ENCODE data around the gene MLLT10. TPM values are rescaled to one million over a fixed set of nuclear protein-coding genes. Genes with fewer than 3 reads are reported as not detected.

MLLT10 gene
- total RNA-seq, 1 donor from 2014 or later, result 61.3 TPM

DNA sequence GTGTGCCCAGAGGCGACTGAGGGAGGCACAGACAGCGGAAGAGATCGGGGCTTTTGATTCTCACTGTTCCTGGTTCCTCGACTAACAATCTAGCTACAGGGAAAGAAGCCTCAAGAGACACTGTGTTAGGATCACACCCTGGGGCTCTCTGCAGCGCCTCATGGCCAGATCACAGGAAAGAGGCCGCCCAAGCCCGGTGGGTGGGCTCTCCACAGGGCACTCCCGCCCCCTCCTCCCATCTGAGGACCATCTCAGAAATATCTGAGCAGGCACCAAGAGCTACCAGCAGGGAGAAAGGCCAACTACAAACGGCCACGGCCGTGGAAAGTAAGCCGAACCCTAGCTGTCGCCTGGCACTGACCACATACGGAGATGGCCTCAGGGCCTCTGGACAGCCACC is 224.2 kb downstream of the MLLT10 start:
- no peak for DNase-seq (ENCODE audit: low spot score)
- Histone ChIP-seq H2AFZ (replicated peaks) (no peak overlapping the region), H3K36me3 (no peaks in the 10 kb centered on the region), H3K9ac (no peak overlapping the region), H3K27ac (no peak overlapping the region), H3K79me2 (ENCODE audit: low read depth) (no peaks in the 10 kb centered on the region), H4K20me1 (ENCODE audit: low read depth) (no peaks in the 10 kb centered on the region), H3K4me1 (peaks cover 24% of the 10 kb centered on the region), H3K27me3 (no peaks in the 10 kb centered on the region), H3F3A (ENCODE audit: low read depth) (peaks cover 6% of the 10 kb centered on the region), H3K4me2 (no peak overlapping the region), H3K4me3 (no peak overlapping the region), H3K9me3 (ENCODE audit: low read depth) (no peaks in the 10 kb centered on the region)
- no peak overlapping the region for H3K27ac Mint-ChIP-seq
- no peak overlapping the region for H3K4me3 Mint-ChIP-seq
- H3K27me3 Mint-ChIP-seq (ENCODE audit: insufficient read depth, low read depth), result peaks cover 2% of the 10 kb centered on the region
- H3K36me3 Mint-ChIP-seq, result peaks cover 18% of the 10 kb centered on the region
- peaks cover 30% of the 10 kb centered on the region for H3K4me1 Mint-ChIP-seq
- no peaks in the 10 kb centered on the region for H3K9me3 Mint-ChIP-seq
- no peak for TF ChIP-seq EZH2 (IDR thresholded peaks at IDR 0.05)
- TF ChIP-seq, protein P1, sequence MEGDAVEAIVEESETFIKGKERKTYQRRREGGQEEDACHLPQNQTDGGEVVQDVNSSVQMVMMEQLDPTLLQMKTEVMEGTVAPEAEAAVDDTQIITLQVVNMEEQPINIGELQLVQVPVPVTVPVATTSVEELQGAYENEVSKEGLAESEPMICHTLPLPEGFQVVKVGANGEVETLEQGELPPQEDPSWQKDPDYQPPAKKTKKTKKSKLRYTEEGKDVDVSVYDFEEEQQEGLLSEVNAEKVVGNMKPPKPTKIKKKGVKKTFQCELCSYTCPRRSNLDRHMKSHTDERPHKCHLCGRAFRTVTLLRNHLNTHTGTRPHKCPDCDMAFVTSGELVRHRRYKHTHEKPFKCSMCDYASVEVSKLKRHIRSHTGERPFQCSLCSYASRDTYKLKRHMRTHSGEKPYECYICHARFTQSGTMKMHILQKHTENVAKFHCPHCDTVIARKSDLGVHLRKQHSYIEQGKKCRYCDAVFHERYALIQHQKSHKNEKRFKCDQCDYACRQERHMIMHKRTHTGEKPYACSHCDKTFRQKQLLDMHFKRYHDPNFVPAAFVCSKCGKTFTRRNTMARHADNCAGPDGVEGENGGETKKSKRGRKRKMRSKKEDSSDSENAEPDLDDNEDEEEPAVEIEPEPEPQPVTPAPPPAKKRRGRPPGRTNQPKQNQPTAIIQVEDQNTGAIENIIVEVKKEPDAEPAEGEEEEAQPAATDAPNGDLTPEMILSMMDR (IDR thresholded peaks at IDR 0.05), result no peak
- TF ChIP-seq EZH2phosphoT487 (IDR thresholded peaks at IDR 0.05), result no peak

DNA sequence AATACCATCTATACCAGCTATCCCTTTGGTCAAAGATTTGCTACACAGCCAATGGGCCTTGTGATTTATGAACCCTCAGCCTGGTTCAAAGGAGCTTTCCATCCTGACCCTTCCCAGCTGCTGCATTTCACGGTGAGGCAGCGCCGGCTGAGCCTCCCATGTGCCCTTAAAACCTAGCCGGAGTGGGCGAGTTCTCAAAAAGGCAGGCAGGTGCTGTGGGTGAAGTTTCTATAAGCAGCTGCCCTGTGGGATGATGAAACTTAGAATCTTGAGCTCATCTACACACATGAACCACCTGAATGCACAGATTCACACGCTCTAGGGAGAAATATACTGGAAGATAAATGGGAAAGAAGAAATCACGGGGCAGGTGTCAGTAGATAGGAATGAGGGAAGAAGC is 224.7 kb downstream of the MLLT10 start:
- Histone ChIP-seq H3K4me2 (no peak overlapping the region), H3K4me1 (peaks cover 24% of the 10 kb centered on the region), H3K36me3 (no peaks in the 10 kb centered on the region), H4K20me1 (ENCODE audit: low read depth) (no peaks in the 10 kb centered on the region), H3K4me3 (no peak overlapping the region), H2AFZ (replicated peaks) (no peak overlapping the region), H3K27ac (no peak overlapping the region), H3K9ac (no peak overlapping the region), H3K9me3 (ENCODE audit: low read depth) (no peaks in the 10 kb centered on the region), H3K27me3 (no peaks in the 10 kb centered on the region), H3F3A (ENCODE audit: low read depth) (peaks cover 6% of the 10 kb centered on the region), H3K79me2 (ENCODE audit: low read depth) (no peaks in the 10 kb centered on the region)
- peaks cover 27% of the 10 kb centered on the region for H3K4me1 Mint-ChIP-seq
- H3K4me3 Mint-ChIP-seq, result no peak overlapping the region
- H3K27me3 Mint-ChIP-seq (ENCODE audit: insufficient read depth, low read depth), result peaks cover 2% of the 10 kb centered on the region
- H3K36me3 Mint-ChIP-seq, result peaks cover 19% of the 10 kb centered on the region
- no peak for DNase-seq (ENCODE audit: low spot score)
- no peak overlapping the region for H3K27ac Mint-ChIP-seq
- TF ChIP-seq EZH2 (IDR thresholded peaks at IDR 0.05) (no peak), EZH2phosphoT487 (IDR thresholded peaks at IDR 0.05) (no peak)
- H3K9me3 Mint-ChIP-seq, result no peaks in the 10 kb centered on the region

GRCh38 chr10:21759232-21759631 is 225.2 kb downstream of the MLLT10 start:
- no peaks in the 10 kb centered on the region for H4K20me1 ChIP-seq (ENCODE audit: low read depth)
- H3K9me3 ChIP-seq (ENCODE audit: low read depth), result no peaks in the 10 kb centered on the region
- H3K4me1 Mint-ChIP-seq, result peaks cover 27% of the 10 kb centered on the region
- peaks cover 19% of the 10 kb centered on the region for H3K36me3 Mint-ChIP-seq
- H3K36me3 ChIP-seq, result no peaks in the 10 kb centered on the region
- peaks cover 6% of the 10 kb centered on the region for H3F3A ChIP-seq (ENCODE audit: low read depth)
- H3K4me1 ChIP-seq, result peaks cover 24% of the 10 kb centered on the region
- H3K4me3 Mint-ChIP-seq, result no peak overlapping the region
- H3K4me2 ChIP-seq, result no peak overlapping the region
- no peak for DNase-seq (ENCODE audit: low spot score)
- no peak for TF ChIP-seq EZH2phosphoT487 (IDR thresholded peaks at IDR 0.05)
- TF ChIP-seq, protein P1 (IDR thresholded peaks at IDR 0.05), result no peak
- TF ChIP-seq EZH2 (IDR thresholded peaks at IDR 0.05), result no peak
- H3K27ac ChIP-seq, result no peak overlapping the region
- no peak overlapping the region for H2AFZ ChIP-seq (replicated peaks)
- H3K9me3 Mint-ChIP-seq, result no peaks in the 10 kb centered on the region
- peaks cover 2% of the 10 kb centered on the region for H3K27me3 Mint-ChIP-seq (ENCODE audit: insufficient read depth, low read depth)
- no peaks in the 10 kb centered on the region for H3K27me3 ChIP-seq
- no peak overlapping the region for H3K4me3 ChIP-seq
- H3K9ac ChIP-seq, result no peak overlapping the region
- no peaks in the 10 kb centered on the region for H3K79me2 ChIP-seq (ENCODE audit: low read depth)
- H3K27ac Mint-ChIP-seq, result no peak overlapping the region

- no peak overlapping the region for H3K4me3 ChIP-seq
- Mint-ChIP-seq H3K4me3 (no peak overlapping the region), H3K4me1 (peaks cover 24% of the 10 kb centered on the region), H3K36me3 (peaks cover 22% of the 10 kb centered on the region), H3K27me3 (ENCODE audit: insufficient read depth, low read depth) (peaks cover 4% of the 10 kb centered on the region), H3K9me3 (no peaks in the 10 kb centered on the region), H3K27ac (no peak overlapping the region)
- H3K9ac ChIP-seq, result no peak overlapping the region
- H3K27ac ChIP-seq, result no peak overlapping the region
- H3K27me3 ChIP-seq, result no peaks in the 10 kb centered on the region
- no peaks in the 10 kb centered on the region for H3K79me2 ChIP-seq (ENCODE audit: low read depth)
- H3K4me1 ChIP-seq, result peaks cover 24% of the 10 kb centered on the region
- no peak for DNase-seq (ENCODE audit: low spot score)
- no peak overlapping the region for H2AFZ ChIP-seq (replicated peaks)
- H3K36me3 ChIP-seq, result no peaks in the 10 kb centered on the region
- H3K4me2 ChIP-seq, result no peak overlapping the region
- no peaks in the 10 kb centered on the region for H3K9me3 ChIP-seq (ENCODE audit: low read depth)
- no peaks in the 10 kb centered on the region for H4K20me1 ChIP-seq (ENCODE audit: low read depth)
- peaks cover 6% of the 10 kb centered on the region for H3F3A ChIP-seq (ENCODE audit: low read depth)
- TF ChIP-seq EZH2 (IDR thresholded peaks at IDR 0.05), result no peak
These were observed 226.3 kb downstream of the MLLT10 start for GRCh38 chr10:21760332-21760731.

All from neural progenitor cell (in vitro differentiated cells).